AG09319 (cell line): ENCODE data around the gene SLC7A7.
"Not testable (repeated sequence)": the region's sequence is repeated elsewhere in the genome, so short reads cannot be mapped to it uniquely, and the experiment has no call there.

ENCODE experiments used
- DNase-seq: peaks from one replicate; pipeline ENCODE4 v3.0.0-alpha.2; 2010; ENCODE audit warnings: low read depth; ENCODE audit errors: extremely low read depth
- CTCF ChIP-seq: IDR thresholded peaks from 2 replicates; pipeline ENCODE4 v1.5.1; 2011; ENCODE audit warnings: low read depth, mild to moderate bottlenecking, inconsistent platforms, low read length, moderate library complexity

SLC7A7 gene

GRCh38 chr14:22791301-22791700 lies 23.9 kb downstream of the SLC7A7 start:
- DNase-seq = no peak
- TF ChIP-seq CTCF = no peak

- TF ChIP-seq CTCF = no peak
- DNase-seq = no peak
Observed at GRCh38 chr14:22786685-22787084, 28.6 kb downstream of the SLC7A7 start.

- TF ChIP-seq CTCF = no peak
- no peak for DNase-seq
Observed at GRCh38 chr14:22781301-22781991, 33.8 kb downstream of the SLC7A7 start.

- DNase-seq = no peak
- TF ChIP-seq CTCF = no peak
Observed at GRCh38 chr14:22780941-22781300, 34.3 kb downstream of the SLC7A7 start.

- DNase-seq = no peak
- no peak for TF ChIP-seq CTCF
Observed at GRCh38 chr14:22780105-22780679, 35.0 kb downstream of the SLC7A7 start.

- no peak for DNase-seq
- no peak for TF ChIP-seq CTCF
Observed at GRCh38 chr14:22778084-22778483, 37.2 kb downstream of the SLC7A7 start.

GRCh38 chr14:22776849-22777248 lies 38.4 kb downstream of the SLC7A7 start:
- DNase-seq = not testable (repeated sequence)

- TF ChIP-seq CTCF = no peak
- DNase-seq = no peak
Observed at GRCh38 chr14:22776215-22776614, 39.0 kb downstream of the SLC7A7 start.
